Astrocyte (in vitro differentiated cells and primary cell): ENCODE data around the gene DPP8. TPM values are rescaled to one million over a fixed set of nuclear protein-coding genes. Genes with fewer than 3 reads are reported as not detected.

Source experiments
- DNase-seq: peaks from one replicate; pipeline ENCODE4 v3.0.0-alpha.2; 2010; ENCODE audit warnings: low read depth
- FAIRE-seq: peaks from 2 replicates; lab custom pipeline; 2011; peaks lifted over from hg19 to GRCh38; lab: Jason Lieb, UNC
- H2AFZ ChIP-seq: 2 replicates; pipeline ENCODE4 v1.6.0; 2012; ENCODE audit warnings: low read depth, low read length, inconsistent platforms
- H3K27ac ChIP-seq: 2 replicates; pipeline ENCODE4 v1.5.1; 2011; ENCODE audit warnings: low read depth, low read length, inconsistent platforms
- H3K27me3 ChIP-seq: 2 replicates; pipeline ENCODE4 v1.6.0; 2011; ENCODE audit warnings: low read length, inconsistent platforms; ENCODE audit not compliant: insufficient read depth
- H3K36me3 ChIP-seq: 2 replicates; pipeline ENCODE4 v1.5.1; 2011; ENCODE audit warnings: low read length, inconsistent platforms; ENCODE audit not compliant: insufficient read depth
- H3K4me1 ChIP-seq: 2 replicates; pipeline ENCODE4 v1.5.1; 2011; ENCODE audit warnings: low read length, inconsistent platforms; ENCODE audit not compliant: insufficient read depth
- H3K4me2 ChIP-seq: 2 replicates; pipeline ENCODE4 v1.6.0; 2012; ENCODE audit warnings: low read length, inconsistent platforms
- H3K4me3 ChIP-seq: 2 replicates; pipeline ENCODE4 v1.5.1; 2011; ENCODE audit warnings: low read depth, mild to moderate bottlenecking, low read length, inconsistent platforms; ENCODE audit not compliant: insufficient read depth
- H3K79me2 ChIP-seq: 2 replicates; pipeline ENCODE4 v1.6.0; 2012; ENCODE audit warnings: mild to moderate bottlenecking, low read length, inconsistent platforms; ENCODE audit not compliant: insufficient read depth
- H3K9ac ChIP-seq: 2 replicates; pipeline ENCODE4 v1.6.0; 2012; ENCODE audit warnings: mild to moderate bottlenecking, low read length, inconsistent platforms
- H3K9me3 ChIP-seq: 2 replicates; pipeline ENCODE4 v1.5.1; 2012; ENCODE audit warnings: low read depth, mild to moderate bottlenecking, low read length, inconsistent platforms; ENCODE audit not compliant: insufficient read depth
- H4K20me1 ChIP-seq: 2 replicates; pipeline ENCODE4 v1.6.0; 2012; ENCODE audit warnings: low read length, inconsistent platforms; ENCODE audit not compliant: insufficient read depth
- H3K27ac Mint-ChIP-seq: one replicate; pipeline ENCODE4 v1.8.0; 2021; ENCODE audit warnings: mild to moderate bottlenecking, mixed read lengths; ENCODE audit not compliant: unreplicated experiment
- H3K27me3 Mint-ChIP-seq: one replicate; pipeline ENCODE4 v1.8.0; 2021; ENCODE audit warnings: low read depth, mixed read lengths; ENCODE audit not compliant: unreplicated experiment
- H3K36me3 Mint-ChIP-seq: one replicate; pipeline ENCODE4 v1.8.0; 2021; ENCODE audit warnings: low read depth, mixed read lengths; ENCODE audit not compliant: unreplicated experiment
- H3K4me1 Mint-ChIP-seq: one replicate; pipeline ENCODE4 v1.8.0; 2021; ENCODE audit warnings: low read depth, mixed read lengths; ENCODE audit not compliant: unreplicated experiment
- H3K4me3 Mint-ChIP-seq: one replicate; pipeline ENCODE4 v1.8.0; 2021; ENCODE audit warnings: mild to moderate bottlenecking, moderate library complexity, mixed read lengths; ENCODE audit not compliant: unreplicated experiment
- H3K9me3 Mint-ChIP-seq: one replicate; pipeline ENCODE4 v1.8.0; 2021; ENCODE audit warnings: mild to moderate bottlenecking, mixed read lengths; ENCODE audit not compliant: unreplicated experiment
- EZH2 ChIP-seq: IDR thresholded peaks from 2 replicates; pipeline ENCODE4 v1.6.1; 2012; ENCODE audit warnings: mild to moderate bottlenecking, low read length, inconsistent platforms; ENCODE audit not compliant: insufficient read depth
- total RNA-seq: library from RNA; stranded (reverse); gene quantifications from 2 replicates; pipeline ENCODE4 v1.2.1, GENCODE V29; 2021
- TF ChIP-seq, protein P1 (sequence below): IDR thresholded peaks from 2 replicates; pipeline ENCODE4 v1.5.1; 2011; ENCODE audit warnings: low read depth, mild to moderate bottlenecking, inconsistent platforms, low read length, moderate library complexity; ENCODE audit not compliant: insufficient read depth

DPP8 gene
- total RNA-seq, 1 donor from 2014 or later: 29.5 TPM

DNA sequence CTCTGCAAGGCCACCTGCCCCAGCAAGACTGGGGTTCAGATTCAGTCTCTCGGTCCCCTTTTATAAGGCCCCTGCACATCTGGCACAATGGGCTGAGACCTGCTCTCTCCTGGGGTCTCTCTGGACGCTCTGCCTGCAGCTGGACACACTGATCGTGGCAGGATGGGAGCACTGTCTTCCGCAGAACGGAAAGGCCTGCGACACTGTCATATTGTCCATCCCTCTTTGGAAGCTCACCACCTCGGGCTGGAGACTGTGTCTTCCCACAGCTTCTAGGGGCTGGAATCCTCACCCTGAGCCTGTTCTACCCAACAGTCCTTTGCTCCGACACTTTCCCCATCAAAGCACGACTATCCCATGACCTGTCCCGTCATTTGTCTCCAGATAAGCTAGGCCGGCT, 83.3 kb downstream of the DPP8 start:
- Mint-ChIP-seq H3K27ac (no peak overlapping the region), H3K4me3 (no peak overlapping the region), H3K9me3 (no peaks in the 10 kb centered on the region), H3K36me3 (no peaks in the 10 kb centered on the region), H3K4me1 (peaks cover 4% of the 10 kb centered on the region), H3K27me3 (peaks cover 10% of the 10 kb centered on the region)
- no peak overlapping the region for H3K27ac ChIP-seq
- H2AFZ ChIP-seq: no peak overlapping the region
- H3K79me2 ChIP-seq: no peaks in the 10 kb centered on the region
- no peak for FAIRE-seq
- no peak overlapping the region for H3K4me2 ChIP-seq
- no peaks in the 10 kb centered on the region for H3K27me3 ChIP-seq
- H3K4me3 ChIP-seq: no peak overlapping the region
- H3K9ac ChIP-seq: no peak overlapping the region
- H3K4me1 ChIP-seq: peaks cover 6% of the 10 kb centered on the region
- no peaks in the 10 kb centered on the region for H3K9me3 ChIP-seq
- no peaks in the 10 kb centered on the region for H3K36me3 ChIP-seq
- H4K20me1 ChIP-seq: no peaks in the 10 kb centered on the region
- TF ChIP-seq EZH2: no peak
- TF ChIP-seq, protein P1, sequence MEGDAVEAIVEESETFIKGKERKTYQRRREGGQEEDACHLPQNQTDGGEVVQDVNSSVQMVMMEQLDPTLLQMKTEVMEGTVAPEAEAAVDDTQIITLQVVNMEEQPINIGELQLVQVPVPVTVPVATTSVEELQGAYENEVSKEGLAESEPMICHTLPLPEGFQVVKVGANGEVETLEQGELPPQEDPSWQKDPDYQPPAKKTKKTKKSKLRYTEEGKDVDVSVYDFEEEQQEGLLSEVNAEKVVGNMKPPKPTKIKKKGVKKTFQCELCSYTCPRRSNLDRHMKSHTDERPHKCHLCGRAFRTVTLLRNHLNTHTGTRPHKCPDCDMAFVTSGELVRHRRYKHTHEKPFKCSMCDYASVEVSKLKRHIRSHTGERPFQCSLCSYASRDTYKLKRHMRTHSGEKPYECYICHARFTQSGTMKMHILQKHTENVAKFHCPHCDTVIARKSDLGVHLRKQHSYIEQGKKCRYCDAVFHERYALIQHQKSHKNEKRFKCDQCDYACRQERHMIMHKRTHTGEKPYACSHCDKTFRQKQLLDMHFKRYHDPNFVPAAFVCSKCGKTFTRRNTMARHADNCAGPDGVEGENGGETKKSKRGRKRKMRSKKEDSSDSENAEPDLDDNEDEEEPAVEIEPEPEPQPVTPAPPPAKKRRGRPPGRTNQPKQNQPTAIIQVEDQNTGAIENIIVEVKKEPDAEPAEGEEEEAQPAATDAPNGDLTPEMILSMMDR: no peak
- DNase-seq: no peak

DNA sequence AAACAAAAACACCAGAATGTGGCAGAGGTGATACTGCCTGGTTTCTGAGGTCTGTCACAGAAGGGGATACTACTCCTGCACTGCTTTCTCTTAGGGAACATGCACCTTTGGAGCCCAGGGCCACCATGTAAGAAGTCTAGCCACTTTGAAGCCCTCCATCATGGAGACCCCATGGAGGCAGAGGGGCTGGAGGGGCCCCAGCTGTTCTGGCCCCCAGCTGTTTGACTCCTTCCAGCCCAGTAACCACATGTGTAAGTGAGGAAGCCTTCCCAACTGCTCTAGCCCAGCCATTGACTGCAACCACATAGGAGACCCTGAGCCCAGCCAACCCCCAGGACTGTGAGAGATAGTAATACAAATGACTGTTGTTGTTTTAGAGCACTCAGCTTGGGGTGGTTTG, 85.8 kb downstream of the DPP8 start:
- Histone ChIP-seq H3K36me3 (no peaks in the 10 kb centered on the region), H3K9me3 (no peaks in the 10 kb centered on the region), H3K79me2 (no peaks in the 10 kb centered on the region), H3K9ac (no peak overlapping the region), H3K27ac (no peak overlapping the region), H4K20me1 (no peaks in the 10 kb centered on the region), H3K4me2 (no peak overlapping the region), H3K4me3 (no peak overlapping the region), H3K4me1 (peaks cover 6% of the 10 kb centered on the region), H3K27me3 (no peaks in the 10 kb centered on the region), H2AFZ (no peak overlapping the region)
- Mint-ChIP-seq H3K36me3 (no peaks in the 10 kb centered on the region), H3K9me3 (no peaks in the 10 kb centered on the region), H3K4me1 (peaks cover 4% of the 10 kb centered on the region), H3K27me3 (peaks cover 10% of the 10 kb centered on the region), H3K27ac (no peak overlapping the region), H3K4me3 (no peak overlapping the region)
- no peak for DNase-seq
- FAIRE-seq: no peak
- TF ChIP-seq, protein P1: no peak
- no peak for TF ChIP-seq EZH2

DNA sequence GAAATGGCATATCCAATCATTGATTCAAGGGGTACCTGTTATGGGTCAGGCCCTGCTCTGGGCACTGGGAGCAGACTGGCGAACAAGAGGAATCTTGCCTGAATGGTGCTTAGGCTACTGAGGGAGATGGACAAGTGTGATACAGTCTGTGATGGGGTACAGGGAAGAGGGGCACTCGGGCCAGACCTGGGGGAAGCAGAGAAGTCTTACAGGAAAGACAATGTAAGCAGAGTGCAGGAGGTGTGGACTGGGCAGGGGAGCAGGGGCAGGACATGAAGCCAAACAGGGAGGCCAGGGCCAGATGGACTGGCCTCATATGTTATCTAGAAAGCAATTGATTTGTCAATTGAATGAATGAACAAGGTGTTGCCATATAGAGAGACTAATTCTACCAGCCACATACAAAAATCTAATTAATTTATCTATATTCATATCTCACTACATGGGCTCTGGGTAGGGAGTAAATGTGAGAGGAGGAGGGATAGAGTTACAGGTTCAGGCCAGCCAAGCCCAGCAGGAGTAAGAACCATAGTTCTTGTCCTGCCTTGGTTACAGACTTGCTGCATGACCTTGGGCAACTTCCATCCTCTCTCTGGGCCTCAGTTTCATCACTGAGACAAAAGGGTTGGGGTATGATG, 91.2 kb downstream of the DPP8 start:
- H3K4me1 ChIP-seq: peaks cover 12% of the 10 kb centered on the region
- Mint-ChIP-seq H3K9me3 (no peaks in the 10 kb centered on the region), H3K27me3 (peaks cover 13% of the 10 kb centered on the region), H3K27ac (no peak overlapping the region), H3K4me1 (peaks cover 5% of the 10 kb centered on the region), H3K36me3 (no peaks in the 10 kb centered on the region), H3K4me3 (no peak overlapping the region)
- H3K9me3 ChIP-seq: no peaks in the 10 kb centered on the region
- H3K9ac ChIP-seq: no peak overlapping the region
- no peak overlapping the region for H3K27ac ChIP-seq
- no peak overlapping the region for H3K4me2 ChIP-seq
- H3K27me3 ChIP-seq: no peaks in the 10 kb centered on the region
- no peak for TF ChIP-seq EZH2
- TF ChIP-seq, protein P1: no peak
- no peak overlapping the region for H2AFZ ChIP-seq
- no peaks in the 10 kb centered on the region for H3K36me3 ChIP-seq
- H4K20me1 ChIP-seq: no peaks in the 10 kb centered on the region
- no peak overlapping the region for H3K4me3 ChIP-seq
- no peak for FAIRE-seq
- H3K79me2 ChIP-seq: no peaks in the 10 kb centered on the region
- DNase-seq: no peak
